ENCODE measurements around the gene LRRC1.

DNA sequence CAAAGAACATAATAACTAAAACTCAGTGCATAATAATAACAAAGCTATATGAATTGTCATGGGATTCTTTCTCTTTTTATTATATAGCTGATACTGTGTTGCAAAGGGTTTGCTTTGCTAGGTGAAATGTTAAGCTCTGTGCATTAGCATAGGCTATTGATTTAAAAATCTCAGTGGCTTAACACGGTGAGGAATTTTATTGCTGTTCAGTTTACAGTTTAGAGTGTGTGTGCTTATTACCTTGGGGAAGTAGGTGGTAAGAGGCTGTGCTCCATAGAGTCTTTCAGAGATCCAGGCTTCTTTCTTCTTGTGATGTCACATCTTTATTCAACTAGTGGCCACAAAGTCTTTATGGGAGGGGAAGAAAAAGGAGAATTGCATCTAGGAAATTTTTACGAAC, 55.7 kb downstream of the LRRC1 start:
- TF ChIP-seq, protein P1, sequence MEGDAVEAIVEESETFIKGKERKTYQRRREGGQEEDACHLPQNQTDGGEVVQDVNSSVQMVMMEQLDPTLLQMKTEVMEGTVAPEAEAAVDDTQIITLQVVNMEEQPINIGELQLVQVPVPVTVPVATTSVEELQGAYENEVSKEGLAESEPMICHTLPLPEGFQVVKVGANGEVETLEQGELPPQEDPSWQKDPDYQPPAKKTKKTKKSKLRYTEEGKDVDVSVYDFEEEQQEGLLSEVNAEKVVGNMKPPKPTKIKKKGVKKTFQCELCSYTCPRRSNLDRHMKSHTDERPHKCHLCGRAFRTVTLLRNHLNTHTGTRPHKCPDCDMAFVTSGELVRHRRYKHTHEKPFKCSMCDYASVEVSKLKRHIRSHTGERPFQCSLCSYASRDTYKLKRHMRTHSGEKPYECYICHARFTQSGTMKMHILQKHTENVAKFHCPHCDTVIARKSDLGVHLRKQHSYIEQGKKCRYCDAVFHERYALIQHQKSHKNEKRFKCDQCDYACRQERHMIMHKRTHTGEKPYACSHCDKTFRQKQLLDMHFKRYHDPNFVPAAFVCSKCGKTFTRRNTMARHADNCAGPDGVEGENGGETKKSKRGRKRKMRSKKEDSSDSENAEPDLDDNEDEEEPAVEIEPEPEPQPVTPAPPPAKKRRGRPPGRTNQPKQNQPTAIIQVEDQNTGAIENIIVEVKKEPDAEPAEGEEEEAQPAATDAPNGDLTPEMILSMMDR (IDR thresholded peaks at IDR 0.05) = no peak
- TF ChIP-seq POLR2A (IDR thresholded peaks at IDR 0.05) = no peak
